GM21390 (cell line): Measurements from ENCODE around the gene EXOC3.
"Not testable (repeated sequence)": the region's sequence is repeated elsewhere in the genome, so short reads cannot be mapped to it uniquely, and the experiment has no call there.

Source experiments
- ATAC-seq: cut with Tn5 transposase; IDR thresholded peaks from one replicate; pipeline ENCODE4 v1.9.1; 2021; ENCODE audit not compliant: unreplicated experiment

EXOC3 gene

GRCh38 chr5:499233-500209 is 56.5 kb downstream of the EXOC3 start:
- no peak for ATAC-seq

- ATAC-seq: no peak
These were observed 57.5 kb downstream of the EXOC3 start for GRCh38 chr5:500491-500890.

- ATAC-seq: no peak
These were observed 58.3 kb downstream of the EXOC3 start for GRCh38 chr5:501105-501830.

GRCh38 chr5:501831-502184 is 58.8 kb downstream of the EXOC3 start:
- ATAC-seq: no peak

- ATAC-seq: no peak
These were observed 59.5 kb downstream of the EXOC3 start for GRCh38 chr5:502325-503079.

- no peak for ATAC-seq
These were observed 61.6 kb downstream of the EXOC3 start for GRCh38 chr5:504326-505154.

GRCh38 chr5:505951-506525 is 63.1 kb downstream of the EXOC3 start:
- ATAC-seq: no peak

GRCh38 chr5:507986-508575 is 65.1 kb downstream of the EXOC3 start:
- not testable (repeated sequence) for ATAC-seq

GRCh38 chr5:509611-510185 is 66.7 kb downstream of the EXOC3 start:
- ATAC-seq: no peak

GRCh38 chr5:510521-510920 is 67.5 kb downstream of the EXOC3 start:
- no peak for ATAC-seq

GRCh38 chr5:511476-511875 is 68.5 kb downstream of the EXOC3 start:
- no peak for ATAC-seq

- ATAC-seq: no peak
These were observed 70.5 kb downstream of the EXOC3 start for GRCh38 chr5:513216-514100.

- no peak for ATAC-seq
These were observed 71.1 kb downstream of the EXOC3 start for GRCh38 chr5:514101-514485.

GRCh38 chr5:514673-515072 is 71.7 kb downstream of the EXOC3 start:
- no peak for ATAC-seq

GRCh38 chr5:515273-515836 is 72.4 kb downstream of the EXOC3 start:
- ATAC-seq: no peak

- ATAC-seq: no peak
These were observed 73.5 kb downstream of the EXOC3 start for GRCh38 chr5:516338-516925.
